HG03432 (cell line): ENCODE measurements around the gene REC8.
A peak's percentile ranks its signal among the peaks of the same experiment; 100 is the strongest.
"Not testable (repeated sequence)": the region's sequence is repeated elsewhere in the genome, so short reads cannot be mapped to it uniquely, and the experiment has no call there.

Experiments used
- ATAC-seq: cut with Tn5 transposase; IDR thresholded peaks from one replicate; pipeline ENCODE4 v1.9.1; 2021; ENCODE audit warnings: mild to moderate bottlenecking, moderate library complexity; ENCODE audit not compliant: unreplicated experiment

Gene REC8

GRCh38 chr14:24198814-24199524, 27.1 kb downstream of the REC8 start:
- no peak for ATAC-seq

- not testable (repeated sequence) for ATAC-seq
Measured at GRCh38 chr14:24202538-24202937, 30.7 kb downstream of the REC8 start.

- not testable (repeated sequence) for ATAC-seq
Measured at GRCh38 chr14:24203249-24203886, 31.5 kb downstream of the REC8 start.

GRCh38 chr14:24204163-24205146, 32.6 kb downstream of the REC8 start:
- ATAC-seq: no peak

GRCh38 chr14:24206260-24207103, 34.6 kb downstream of the REC8 start:
- ATAC-seq: no peak

GRCh38 chr14:24207104-24207551, 35.2 kb downstream of the REC8 start:
- ATAC-seq: no peak

- ATAC-seq: no peak
Measured at GRCh38 chr14:24207625-24208024, 35.7 kb downstream of the REC8 start.

GRCh38 chr14:24211311-24211710, 39.4 kb downstream of the REC8 start:
- ATAC-seq: no peak

GRCh38 chr14:24212924-24213865, 41.3 kb downstream of the REC8 start, which contains the start of gene CHMP4A:
CHMP4A (minus strand) TSS chr14:24213488; CDS start chr14:24213439, 49 bp downstream.
- peak; percentile 81 for ATAC-seq

GRCh38 chr14:24213866-24214662, 42.2 kb downstream of the REC8 start:
- no peak for ATAC-seq

GRCh38 chr14:24215495-24216344, 43.8 kb downstream of the REC8 start, which contains the start of gene MDP1:
MDP1 (minus strand) TSS chr14:24216066; CDS start chr14:24215955, 111 bp downstream.
- ATAC-seq: peak; percentile 70

- no peak for ATAC-seq
Measured at GRCh38 chr14:24216345-24216699, 44.4 kb downstream of the REC8 start.

- ATAC-seq: not testable (repeated sequence)
Measured at GRCh38 chr14:24216876-24217275, 45.0 kb downstream of the REC8 start.

- no peak for ATAC-seq
Measured at GRCh38 chr14:24219080-24219479, 47.2 kb downstream of the REC8 start.

- ATAC-seq: no peak
Measured at GRCh38 chr14:24219521-24219920, 47.6 kb downstream of the REC8 start.

- not testable (repeated sequence) for ATAC-seq
Measured at GRCh38 chr14:24222987-24223386, 51.1 kb downstream of the REC8 start.

GRCh38 chr14:24224618-24225071, 52.8 kb downstream of the REC8 start:
- no peak for ATAC-seq
